Choroid plexus epithelial cell (primary cell): Measurements from ENCODE around the gene GRPEL1.

Experiments
- DNase-seq: peaks from one replicate; pipeline ENCODE4 v3.0.0-alpha.2; 2010; ENCODE audit warnings: low read depth
- H3K4me3 ChIP-seq: 2 replicates; pipeline ENCODE4 v1.5.1; 2011; ENCODE audit warnings: low read depth, mild to moderate bottlenecking, control low read depth, low read length, moderate library complexity
- TF ChIP-seq, protein P1 (sequence below): conservative IDR thresholded peaks from 2 replicates; pipeline ENCODE4 v1.5.1; 2011; ENCODE audit warnings: low read depth, mild to moderate bottlenecking, control low read depth, inconsistent platforms, low read length, moderate library complexity

Gene GRPEL1

DNA sequence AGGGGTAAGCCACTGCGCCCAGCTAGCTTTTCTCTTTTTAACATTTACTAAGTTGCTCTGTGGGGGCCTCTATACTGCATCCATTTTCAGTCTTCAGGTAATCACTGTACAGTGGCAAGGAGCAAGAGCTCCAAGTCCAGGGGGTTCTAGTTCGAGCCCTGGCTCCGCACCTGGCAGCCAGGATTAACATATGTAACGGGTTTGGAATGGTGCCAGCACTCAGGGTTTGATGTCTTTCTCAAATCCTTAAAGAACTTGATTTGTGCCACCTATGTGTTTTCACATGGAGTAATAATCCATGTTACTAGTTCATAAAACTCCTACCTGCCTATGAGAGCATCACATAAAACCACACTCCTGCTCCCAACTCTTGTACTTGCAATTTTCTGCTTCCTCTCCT lies 4.5 kb downstream of the GRPEL1 start:
- DNase-seq = no peak
- TF ChIP-seq, protein P1, sequence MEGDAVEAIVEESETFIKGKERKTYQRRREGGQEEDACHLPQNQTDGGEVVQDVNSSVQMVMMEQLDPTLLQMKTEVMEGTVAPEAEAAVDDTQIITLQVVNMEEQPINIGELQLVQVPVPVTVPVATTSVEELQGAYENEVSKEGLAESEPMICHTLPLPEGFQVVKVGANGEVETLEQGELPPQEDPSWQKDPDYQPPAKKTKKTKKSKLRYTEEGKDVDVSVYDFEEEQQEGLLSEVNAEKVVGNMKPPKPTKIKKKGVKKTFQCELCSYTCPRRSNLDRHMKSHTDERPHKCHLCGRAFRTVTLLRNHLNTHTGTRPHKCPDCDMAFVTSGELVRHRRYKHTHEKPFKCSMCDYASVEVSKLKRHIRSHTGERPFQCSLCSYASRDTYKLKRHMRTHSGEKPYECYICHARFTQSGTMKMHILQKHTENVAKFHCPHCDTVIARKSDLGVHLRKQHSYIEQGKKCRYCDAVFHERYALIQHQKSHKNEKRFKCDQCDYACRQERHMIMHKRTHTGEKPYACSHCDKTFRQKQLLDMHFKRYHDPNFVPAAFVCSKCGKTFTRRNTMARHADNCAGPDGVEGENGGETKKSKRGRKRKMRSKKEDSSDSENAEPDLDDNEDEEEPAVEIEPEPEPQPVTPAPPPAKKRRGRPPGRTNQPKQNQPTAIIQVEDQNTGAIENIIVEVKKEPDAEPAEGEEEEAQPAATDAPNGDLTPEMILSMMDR = no peak
- no peak overlapping the region for H3K4me3 ChIP-seq

DNA sequence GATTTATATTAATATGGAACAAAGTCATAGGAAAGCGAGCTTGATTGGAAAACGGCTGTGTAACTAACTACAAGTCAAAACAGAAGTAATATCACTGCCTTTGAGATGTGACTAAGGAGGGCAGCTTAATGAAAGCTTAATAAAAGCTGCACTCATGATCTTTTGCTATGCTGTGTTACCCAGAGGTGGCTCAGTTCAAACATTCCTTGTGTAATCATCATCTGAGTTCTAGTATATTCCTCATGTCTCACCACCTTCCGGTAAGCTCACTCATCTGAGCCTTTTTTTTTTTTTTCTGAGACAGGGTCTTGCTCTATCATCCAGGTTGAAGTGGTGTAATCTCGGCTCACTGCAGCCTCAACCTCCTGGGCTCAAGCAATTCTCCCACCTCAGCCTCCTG lies 5.0 kb downstream of the GRPEL1 start:
- TF ChIP-seq, protein P1 = no peak
- no peak for DNase-seq
- no peak overlapping the region for H3K4me3 ChIP-seq

DNA sequence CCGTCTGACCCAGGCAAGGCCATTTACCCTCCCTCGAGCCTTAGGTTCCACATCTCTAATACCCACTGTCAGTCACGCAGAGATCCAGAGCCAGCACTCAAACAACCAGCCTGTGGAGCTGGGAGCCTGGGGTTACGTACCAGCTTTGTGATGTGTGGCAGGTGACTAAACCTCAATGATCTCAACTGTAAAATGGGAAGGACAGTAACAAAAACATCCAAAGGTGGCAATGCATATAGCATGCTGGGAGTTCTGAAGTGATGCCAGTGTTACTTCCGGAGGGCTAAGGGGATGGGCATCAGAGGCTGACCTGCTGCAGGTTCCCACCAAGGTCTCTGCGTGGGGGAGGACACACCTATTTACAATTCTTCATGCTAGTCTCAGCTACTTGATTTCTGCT lies 6.0 kb downstream of the GRPEL1 start:
- DNase-seq = no peak
- TF ChIP-seq, protein P1 = no peak
- no peak overlapping the region for H3K4me3 ChIP-seq

DNA sequence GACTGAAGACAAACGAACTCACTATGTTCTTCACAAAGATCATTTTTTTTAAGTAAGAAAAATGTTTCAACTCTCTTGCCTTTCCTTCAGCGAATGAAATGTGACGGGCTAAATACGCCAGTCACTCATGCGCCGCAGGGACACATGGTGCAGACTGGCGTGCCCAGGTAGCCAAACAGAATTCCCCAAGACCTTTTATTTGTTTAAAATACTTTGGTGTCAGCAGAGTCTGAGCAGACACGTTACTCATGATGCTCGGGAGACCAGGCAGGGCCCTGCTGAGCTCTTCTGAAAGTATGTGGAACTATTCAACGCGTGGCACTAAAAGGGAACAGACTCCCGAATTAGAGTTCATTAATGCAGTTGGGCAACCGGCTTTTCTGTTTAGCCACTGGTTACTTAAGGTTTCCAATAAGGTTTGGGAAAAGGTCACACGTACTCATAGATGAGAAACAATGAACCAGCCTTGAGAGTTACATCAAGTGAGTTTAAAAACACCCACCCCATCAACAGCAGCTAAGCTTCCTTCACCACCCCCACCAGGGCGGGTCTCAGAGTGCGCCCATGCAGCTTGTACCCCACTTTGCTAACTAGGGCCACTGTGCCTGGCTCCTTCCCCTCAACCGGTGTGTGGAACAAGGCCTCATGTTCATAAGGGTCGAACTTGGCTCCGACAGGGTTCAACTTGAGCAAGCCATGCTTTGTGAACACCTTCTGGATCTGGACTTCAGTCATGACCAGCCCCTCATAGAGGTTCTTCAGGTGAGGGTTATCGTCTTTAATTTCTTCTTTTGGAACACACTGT lies 7.3 kb downstream of the GRPEL1 start:
- H3K4me3 ChIP-seq = no peak overlapping the region
- DNase-seq = no peak
- TF ChIP-seq, protein P1 = no peak

DNA sequence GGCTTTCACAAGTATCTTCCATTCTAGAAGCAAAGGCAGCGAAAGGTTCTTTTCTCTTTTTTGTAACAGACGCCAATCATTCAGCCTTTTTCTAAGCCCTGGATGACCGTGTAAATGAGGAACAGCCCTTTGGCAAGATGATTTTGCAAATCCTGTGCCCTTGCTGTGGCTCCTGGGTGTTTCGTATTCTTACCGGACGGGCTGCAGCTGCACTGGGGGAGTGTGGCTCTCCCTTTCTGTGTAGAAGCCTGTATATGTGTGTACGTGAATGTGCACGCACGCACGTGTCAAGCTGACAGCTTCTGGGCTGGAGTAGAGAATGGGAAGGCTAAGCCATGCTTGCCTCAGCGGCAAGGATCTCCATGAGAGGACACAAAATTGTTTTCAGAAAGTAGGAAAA lies 8.2 kb downstream of the GRPEL1 start:
- TF ChIP-seq, protein P1 = no peak
- no peak overlapping the region for H3K4me3 ChIP-seq
- no peak for DNase-seq

DNA sequence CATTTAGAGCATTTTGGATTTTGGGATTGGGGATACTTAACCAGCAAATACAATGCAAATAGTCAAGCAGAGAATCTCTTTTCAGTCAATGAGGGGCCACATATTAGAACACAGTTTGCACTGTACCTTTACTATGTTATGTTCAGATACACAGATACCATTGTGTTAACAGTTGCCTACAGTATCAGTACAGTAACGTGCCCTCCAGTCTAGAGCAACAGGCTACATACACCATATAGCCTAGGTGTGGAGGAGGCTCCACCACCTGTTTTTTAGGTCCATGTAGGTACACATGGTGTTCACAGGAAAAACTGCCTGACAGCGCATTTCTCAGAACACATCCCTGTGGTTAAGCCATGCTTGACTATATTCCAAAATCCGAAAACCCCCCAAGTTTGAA lies 9.1 kb downstream of the GRPEL1 start:
- H3K4me3 ChIP-seq = no peak overlapping the region
- DNase-seq = no peak
- TF ChIP-seq, protein P1 = no peak

DNA sequence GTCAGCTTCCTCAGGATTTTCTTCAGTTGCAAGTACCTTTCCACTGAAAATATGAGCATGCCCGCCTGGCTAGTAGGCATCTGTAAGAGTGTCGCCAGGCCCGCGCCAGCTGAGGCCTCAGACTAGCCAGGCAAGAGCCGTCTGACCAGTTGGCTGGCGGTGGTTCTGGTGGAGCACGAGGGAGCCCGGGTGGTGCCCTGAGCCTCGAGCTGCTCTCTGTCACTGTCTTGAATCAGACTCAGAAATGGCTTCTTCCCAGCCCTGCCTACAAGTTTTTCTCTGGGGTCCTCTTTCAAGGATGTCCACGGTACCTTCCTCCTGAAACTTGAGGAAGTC lies 11.9 kb downstream of the GRPEL1 start:
- no peak overlapping the region for H3K4me3 ChIP-seq
- no peak for DNase-seq
- TF ChIP-seq, protein P1 = no peak
